SHP77 treated with DMSO at 0.1 percent for 48 hours (cell line): ENCODE results near the gene TMEM234.
"Not testable (repeated sequence)": the region's sequence is repeated elsewhere in the genome, so short reads cannot be mapped to it uniquely, and the experiment has no call there.

Experiments used
- DNase-seq: peaks from one replicate; lab custom pipeline; 2025; lab: John Stamatoyannopoulos, UW

TMEM234 gene

DNA sequence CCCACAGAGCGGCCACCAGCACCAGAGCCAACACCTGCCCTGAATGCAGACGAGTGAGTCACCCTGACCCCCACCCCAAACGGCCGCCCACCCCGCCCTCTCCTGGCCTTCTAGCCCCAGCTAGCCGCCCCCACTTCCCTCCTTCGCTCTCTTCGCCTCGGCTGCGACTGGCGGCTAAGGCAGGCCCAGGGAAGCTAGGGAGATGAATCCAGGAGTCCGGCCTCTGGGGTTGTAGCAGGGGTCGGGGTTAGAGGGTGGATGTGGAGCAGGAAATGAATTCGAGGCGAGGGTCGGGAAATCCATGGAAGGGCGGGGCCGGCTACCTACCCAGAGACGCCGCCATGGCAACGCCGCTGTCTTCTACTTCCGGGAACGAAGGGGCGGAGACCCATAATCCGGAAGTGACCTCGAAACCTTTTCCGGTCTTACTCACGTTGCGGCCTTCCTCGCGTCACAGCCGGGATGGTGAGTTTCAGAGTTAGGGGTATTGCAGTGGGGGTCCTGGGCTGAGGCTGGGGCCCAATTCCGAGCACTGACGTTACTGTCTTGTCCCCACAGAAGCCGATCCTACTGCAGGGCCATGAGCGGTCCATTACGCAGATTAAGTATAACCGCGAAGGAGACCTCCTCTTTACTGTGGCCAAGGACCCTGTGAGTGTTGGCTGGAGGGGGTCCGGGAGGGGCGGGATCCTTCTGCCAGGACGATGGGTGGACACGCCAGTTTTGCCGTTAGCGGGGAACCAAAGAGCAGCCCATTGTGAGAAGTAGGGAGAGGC lies at the start of gene TMEM234, which contains the start of gene EIF3I:
TSS of gene TMEM234 (minus strand) at position 374 of the 776 bp plus-strand sequence. CDS start at position 343, 31 bp downstream.
TSS of gene EIF3I (plus strand) at position 428 of the 776 bp plus-strand sequence. CDS start at position 463, 35 bp downstream.
- peak; percentile 94 for DNase-seq

DNA sequence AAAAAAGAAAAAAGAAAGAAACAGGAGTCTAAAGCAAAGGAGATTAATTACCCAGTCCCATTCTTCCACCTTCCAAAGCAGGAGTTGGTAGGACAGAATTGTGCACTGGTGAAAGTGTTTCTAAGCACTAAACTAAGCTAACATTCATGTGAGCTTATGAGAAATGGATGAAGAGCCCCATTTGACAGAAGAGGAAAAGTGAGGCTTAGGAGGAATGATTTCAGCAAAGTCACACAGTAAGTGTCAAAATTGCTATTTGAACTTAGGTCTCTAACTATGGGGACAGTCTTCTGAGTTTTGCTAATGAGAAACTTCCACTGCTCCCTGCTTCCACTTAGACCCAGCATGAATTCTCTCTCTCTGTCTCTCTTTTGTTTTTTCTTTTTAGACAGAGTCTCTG lies 47.6 kb upstream of the TMEM234 start:
- DNase-seq: no peak

GRCh38 chr1:32266921-32267591 lies 44.9 kb upstream of the TMEM234 start:
- no peak for DNase-seq

DNA sequence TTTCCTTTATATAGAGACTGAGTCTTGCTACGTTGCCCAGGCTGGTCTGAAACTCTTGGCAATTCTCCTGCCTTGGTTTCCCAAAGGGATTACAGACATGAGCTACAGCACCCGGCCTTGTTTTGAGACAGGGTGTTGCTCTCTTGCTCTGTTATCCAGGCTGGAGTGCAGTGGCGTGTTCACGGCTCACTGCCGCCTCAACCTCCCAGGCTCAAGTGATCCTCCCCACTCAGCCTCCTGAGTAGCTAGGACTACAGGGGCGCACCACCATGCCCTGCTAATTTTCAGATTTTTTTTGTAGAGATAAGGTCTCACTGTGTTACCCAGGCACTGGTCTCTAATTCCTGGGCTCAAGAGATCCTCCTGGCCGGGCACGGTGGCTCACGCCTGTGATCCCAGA lies 43.7 kb upstream of the TMEM234 start:
- DNase-seq: no peak

- no peak for DNase-seq
Observed at GRCh38 chr1:32263744-32264143, 41.6 kb upstream of the TMEM234 start.

GRCh38 chr1:32263236-32263593 lies 41.1 kb upstream of the TMEM234 start:
- DNase-seq: not testable (repeated sequence)

- DNase-seq: no peak
Observed at GRCh38 chr1:32257227-32257508, 35.0 kb upstream of the TMEM234 start.

DNA sequence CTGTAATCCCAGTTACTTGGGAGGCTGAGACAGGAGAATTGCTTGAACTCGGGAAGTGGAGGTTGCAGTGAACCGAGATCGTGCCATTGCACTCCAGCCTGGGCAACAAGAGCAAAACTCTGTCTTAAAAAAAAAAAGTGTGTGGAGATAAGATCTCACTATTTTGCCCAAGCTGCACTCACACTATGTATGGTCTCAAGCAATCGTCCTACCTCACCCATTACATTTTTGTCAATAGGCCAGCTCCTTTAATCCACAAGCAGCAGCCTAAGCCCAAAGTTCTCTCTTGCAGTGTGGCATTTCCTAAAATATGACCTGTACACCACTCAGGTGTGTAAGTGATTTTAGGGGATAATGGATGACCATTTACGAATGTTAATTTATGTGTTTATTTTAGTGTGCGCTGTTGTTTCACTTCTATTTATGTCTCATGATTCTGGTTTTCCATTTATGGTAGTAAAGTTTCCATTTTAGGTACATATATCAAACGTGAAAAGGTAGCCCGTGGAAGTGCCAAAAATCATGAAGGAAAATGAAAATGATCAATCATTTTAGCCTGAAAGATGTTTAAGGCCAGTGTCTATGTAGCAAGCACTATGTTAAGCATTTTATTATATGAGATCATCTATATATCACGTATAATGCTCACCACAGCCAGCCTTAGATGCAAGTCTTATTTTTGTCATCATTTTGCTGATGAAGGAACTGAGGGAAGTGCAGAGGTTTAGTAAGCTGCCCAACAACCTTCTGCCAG lies 34.5 kb upstream of the TMEM234 start:
- DNase-seq: no peak

DNA sequence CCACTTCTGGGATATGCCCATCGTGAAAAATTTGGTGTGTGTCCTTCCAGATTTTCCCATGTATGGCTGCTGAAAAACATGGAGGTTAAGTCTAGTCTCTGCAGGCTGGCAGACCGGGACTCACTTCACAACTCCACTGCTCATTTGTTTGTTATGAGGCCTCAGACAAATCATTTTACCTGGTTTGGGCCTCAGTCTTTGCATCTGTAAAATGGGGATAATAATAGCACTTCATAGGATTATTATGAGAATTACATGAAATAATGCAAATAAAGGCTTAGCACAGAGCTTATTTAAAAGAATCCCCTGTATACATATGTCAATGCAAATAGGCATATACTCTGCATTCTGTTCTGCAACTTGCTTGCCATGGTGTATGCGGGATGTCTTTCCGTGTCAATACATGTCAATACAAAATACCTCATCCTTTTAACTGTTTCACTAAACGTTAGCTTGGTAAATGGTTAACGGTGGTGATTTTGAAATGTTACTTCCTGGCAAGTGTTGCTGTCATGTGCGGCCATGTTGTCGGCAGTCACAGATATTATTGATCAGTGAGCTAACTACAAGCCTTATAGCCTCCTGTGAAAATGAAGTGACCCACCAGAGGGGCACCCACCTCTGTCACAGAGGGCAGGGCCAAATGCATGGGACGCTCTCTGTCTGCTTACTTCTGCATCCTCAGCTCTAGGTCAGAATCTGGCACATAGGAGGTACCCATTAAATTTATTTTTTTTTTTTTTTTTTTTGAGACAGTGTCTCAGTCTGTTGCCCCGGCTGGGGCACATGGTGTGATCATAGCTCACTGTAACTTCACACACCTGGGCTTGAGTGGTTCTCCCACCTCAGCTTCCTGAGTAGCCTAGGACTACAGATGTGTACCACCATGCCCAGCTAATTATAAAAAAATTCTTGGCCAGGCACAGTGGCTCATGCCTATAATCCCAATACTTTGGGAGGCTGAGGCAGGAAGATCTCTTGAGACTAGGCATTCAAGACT lies 33.2 kb upstream of the TMEM234 start:
- no peak for DNase-seq

DNA sequence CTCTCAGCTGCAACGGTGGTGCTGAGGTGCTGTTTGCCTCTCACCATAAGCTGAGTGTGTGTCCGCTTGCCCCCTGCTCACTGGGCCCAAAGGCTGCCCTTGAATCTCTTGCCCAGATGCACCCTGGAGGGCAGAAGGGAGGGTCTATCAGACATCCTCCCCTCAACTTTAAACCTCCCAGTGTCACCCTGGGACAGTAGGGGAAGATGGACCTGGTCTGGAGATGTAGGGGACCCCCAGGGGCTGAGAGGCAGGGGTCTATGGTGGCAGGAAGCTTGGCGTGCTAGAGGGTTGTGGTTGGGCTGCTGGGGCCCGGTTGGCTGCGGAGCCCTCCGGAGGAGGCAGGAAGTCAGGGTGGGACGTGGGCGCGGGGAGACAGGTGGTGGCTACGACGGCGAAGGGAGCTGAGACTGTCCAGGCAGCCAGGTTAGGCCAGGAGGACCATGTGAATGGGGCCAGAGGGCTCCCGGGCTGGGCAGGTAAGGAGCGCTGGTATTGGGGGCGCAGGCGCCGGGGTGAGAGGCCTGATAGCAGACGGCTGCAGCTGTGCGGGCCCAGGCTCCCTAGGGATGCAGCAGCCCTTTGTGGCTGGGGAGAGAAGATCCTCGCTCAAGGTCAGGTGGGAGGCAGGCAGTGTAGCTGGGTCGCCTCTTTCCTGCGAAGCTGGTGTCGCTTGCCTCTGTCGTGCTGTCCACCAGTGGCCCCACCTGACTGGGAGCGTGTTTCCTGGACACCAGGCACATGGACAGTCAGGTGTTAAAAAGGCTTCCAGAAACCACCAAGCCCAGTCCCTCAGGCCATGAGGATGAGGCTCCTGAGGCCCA lies 29.0 kb upstream of the TMEM234 start, which contains the start of gene LCK:
TSS of gene LCK (plus strand) at position 373 of the 824 bp plus-strand sequence. CDS start 23,065 bp downstream, outside the sequence.
- DNase-seq: no peak

GRCh38 chr1:32249831-32250525 lies 27.8 kb upstream of the TMEM234 start:
- DNase-seq: no peak

- DNase-seq: peak; percentile 92
Observed at GRCh38 chr1:32247983-32248889, 26.1 kb upstream of the TMEM234 start.

DNA sequence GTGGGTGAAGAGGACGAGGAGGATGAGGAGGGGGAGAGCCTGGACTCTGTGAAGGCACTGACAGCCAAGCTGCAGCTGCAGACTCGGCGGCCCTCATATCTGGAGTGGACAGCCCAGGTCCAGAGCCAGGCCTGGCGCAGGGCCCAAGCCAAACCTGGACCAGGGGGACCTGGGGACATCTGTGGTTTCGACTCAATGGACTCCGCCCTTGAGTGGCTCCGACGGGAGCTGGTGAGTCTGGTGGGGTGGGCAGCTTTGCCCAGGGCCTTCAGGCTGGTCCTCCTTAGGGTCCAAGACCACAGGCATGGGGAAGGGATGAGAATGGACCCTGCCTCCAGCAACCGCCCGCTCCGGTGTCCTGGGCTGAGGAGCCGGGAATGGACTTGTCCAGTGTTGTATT lies 25.3 kb upstream of the TMEM234 start:
- DNase-seq: no peak

DNA sequence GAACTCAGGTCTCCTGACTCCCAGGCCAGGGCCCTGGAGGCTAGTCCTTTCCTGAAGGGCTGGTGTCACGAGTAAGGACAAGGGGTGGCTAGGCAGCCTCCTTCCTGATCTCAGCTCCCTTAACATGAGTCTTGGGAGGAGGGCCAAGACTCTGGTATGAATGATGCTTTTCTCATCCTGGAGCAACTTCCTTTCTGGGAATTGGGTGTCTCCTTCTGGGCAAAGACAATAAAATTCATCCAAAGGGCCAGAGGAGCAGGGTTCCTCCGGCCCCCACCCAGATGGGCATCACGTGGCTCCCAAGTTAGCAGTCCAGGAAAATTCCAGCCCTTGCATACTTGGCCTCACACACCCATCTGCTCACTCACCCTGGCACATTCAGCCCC lies 24.7 kb upstream of the TMEM234 start, which contains the start of gene FAM167B:
TSS of gene FAM167B (plus strand) at position 335 of the 386 bp plus-strand sequence. CDS start 200 bp downstream, outside the sequence.
- DNase-seq: no peak

DNA sequence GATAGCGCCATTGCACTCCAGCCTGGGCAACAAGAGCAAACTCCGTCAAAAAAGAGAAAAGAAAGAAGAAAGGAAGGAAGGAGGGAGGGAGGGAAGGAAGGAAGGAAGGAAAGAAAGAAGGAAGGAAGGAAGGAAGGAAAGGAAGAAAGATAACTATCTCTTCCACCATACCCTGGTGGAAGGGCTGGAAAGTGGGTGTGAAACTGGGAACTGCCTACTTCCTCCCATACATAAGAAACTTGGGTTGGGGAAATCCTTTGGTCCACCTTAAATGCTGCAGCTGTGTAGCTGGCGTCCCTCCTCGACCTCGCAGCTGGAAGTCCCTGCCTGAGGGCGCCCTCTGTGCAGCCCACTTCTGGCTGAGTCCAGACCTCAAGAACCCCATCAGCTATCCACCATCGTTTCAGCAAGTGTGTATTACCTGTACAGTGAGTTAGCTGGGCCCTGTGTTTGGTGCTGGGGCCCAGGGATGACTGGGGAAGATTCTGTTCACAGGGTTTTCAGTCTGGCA lies 20.2 kb upstream of the TMEM234 start:
- peak; percentile 18 for DNase-seq

DNA sequence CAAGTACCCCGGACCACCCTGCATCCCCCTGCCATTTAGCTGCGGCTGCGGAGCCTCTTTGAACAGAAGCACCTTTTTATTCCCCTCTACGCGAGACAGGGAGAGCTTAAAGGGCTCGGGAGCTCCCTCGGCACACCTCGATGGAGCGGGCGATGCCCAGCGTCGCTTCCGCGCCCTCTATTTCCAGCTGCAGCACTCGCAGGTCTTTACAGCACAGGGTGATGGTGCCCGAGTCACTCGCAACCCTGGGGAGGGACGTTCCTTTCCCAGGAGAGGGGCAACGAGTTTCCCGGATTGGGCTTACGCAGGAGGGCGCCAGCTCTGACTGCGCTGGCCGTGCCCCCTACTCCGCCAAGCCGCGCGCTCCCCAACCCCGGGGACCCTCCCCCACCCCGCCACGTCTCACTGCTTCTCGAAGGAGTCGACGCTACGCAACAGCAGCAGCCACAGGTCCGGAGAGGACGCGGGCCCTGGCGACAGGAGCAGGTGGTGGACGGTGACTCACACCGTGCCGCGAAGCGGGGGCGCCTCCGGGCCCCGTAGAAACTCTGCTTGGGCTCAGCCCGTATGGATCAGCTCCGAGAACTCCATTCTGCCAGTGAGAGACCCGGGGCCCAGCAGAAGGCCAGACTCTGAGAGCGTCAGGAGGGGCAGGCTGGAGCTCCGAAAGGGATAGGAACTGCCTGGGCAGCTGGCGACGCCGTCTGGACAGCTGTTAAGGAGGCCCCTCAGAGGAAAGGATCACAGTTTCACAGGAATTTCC lies 19.0 kb upstream of the TMEM234 start:
- DNase-seq: peak; percentile 81

- DNase-seq: peak; percentile 88
Observed at GRCh38 chr1:32240140-32240951, 18.2 kb upstream of the TMEM234 start.
